GM13976 (cell line): ENCODE results near the gene CRMP1.

Experiments used
- DNase-seq: peaks from one replicate; pipeline ENCODE4 v3.0.0; 2012; ENCODE audit warnings: low spot score
- CTCF ChIP-seq: IDR thresholded peaks from 2 replicates; pipeline ENCODE4 v1.5.1; 2012; ENCODE audit warnings: borderline replicate concordance, mild to moderate bottlenecking; ENCODE audit not compliant: insufficient read depth; ENCODE audit errors: extremely low read depth, missing control alignments, control extremely low read depth
- in situ Hi-C: fragments of 300-500 bp; cut with MboI; formaldehyde crosslinking; loops from one replicate; pipeline ENCODE4 v1.12.0; 2022; ENCODE audit warnings: low sequenced_read_pairs, mixed read lengths, inconsistent platforms; ENCODE audit not compliant: unreplicated experiment

The CRMP1 gene

GRCh38 chr4:5916229-5916628 lies 23.3 kb upstream of the CRMP1 start:
- in situ Hi-C loops = no loop called here
- no peak for TF ChIP-seq CTCF
- no peak for DNase-seq

DNA sequence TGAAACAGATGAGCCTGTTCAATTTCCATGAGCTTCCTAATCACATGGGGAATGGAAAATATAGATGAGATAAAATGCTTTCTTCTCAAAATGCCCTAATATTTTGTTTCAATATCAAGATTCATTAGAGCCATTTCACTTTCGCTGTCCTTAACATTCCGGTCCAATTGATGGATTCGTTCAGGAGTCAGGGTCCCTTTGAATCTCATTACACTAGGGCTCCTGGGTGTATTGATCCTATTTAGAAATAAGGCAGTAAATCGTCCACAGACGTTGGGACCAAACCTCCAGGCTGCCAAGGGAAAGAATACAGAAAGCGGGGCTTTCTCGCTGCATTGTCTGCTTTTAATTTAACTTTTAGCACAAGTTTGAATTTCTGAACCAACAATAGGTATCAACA lies 20.6 kb upstream of the CRMP1 start:
- DNase-seq = no peak
- in situ Hi-C loops = no loop called here
- TF ChIP-seq CTCF = no peak

DNA sequence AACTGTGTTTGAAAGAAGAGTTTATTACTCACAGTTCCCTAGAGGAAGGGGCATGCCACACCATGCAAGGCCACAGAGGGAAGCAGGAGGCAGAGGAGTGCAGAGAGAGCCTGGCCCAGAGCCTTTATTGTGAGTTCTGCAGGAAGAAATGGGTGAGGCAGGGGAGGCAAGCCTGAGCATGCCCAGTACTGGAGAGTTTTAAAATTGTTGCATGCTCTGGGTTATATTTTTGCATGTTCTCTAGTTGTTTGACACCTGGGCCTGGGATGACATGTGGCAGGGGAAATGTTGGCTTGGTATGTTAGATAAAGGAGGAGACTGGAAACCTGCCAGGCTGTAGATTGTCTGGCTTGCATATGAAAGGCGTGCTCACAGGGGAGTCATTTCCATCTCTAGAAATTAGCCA lies 19.7 kb upstream of the CRMP1 start:
- DNase-seq = no peak
- no peak for TF ChIP-seq CTCF
- in situ Hi-C loops = no loop called here

- no peak for DNase-seq
- in situ Hi-C loops = no loop called here
- no peak for TF ChIP-seq CTCF
Observed at GRCh38 chr4:5908876-5909427, 16.1 kb upstream of the CRMP1 start.

DNA sequence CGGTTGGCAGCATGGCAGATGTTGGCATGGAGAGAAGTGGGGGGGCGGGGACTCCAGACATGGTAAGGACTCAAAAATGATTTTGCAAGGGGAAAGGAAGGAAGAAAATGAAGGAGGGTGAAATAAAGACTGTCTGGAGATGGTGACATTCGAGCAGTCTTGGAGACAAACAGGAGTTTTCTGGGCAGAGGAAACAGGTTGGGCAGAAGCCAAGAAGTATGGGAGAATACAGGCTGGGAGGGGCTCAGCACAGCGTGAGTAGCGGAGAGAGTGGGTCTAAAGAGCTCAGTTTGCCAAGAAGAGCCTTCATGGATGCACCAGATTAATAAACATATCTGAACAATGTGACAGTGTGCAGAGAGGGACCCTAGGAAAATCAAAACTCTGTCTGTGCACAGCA lies 13.3 kb upstream of the CRMP1 start:
- in situ Hi-C loops = no loop called here
- no peak for TF ChIP-seq CTCF
- no peak for DNase-seq

- TF ChIP-seq CTCF = no peak
- no peak for DNase-seq
- in situ Hi-C loops = no loop called here
Observed at GRCh38 chr4:5905714-5906113, 12.8 kb upstream of the CRMP1 start.

DNA sequence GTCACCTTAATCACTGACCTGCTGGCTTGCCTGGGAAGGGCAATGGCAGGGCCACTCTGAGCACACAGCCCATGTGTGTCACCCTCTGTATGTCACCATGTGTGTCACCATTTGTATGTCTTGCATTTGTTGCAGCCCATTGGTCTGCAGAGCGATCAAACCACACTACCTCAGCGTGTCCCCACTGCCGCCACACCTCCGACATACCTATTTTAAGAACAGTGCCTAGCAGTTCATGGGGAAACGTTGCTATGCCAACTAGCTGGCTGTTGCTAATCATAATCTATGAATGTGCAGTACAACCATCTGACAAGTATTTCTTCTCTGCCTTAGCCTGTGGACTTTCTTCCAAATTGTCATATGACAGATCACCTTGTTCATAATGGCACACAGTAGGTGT lies 8.0 kb upstream of the CRMP1 start:
- no peak for TF ChIP-seq CTCF
- DNase-seq = no peak
- in situ Hi-C loops = no loop called here
